ENCODE measurements around the gene PLD5.
A peak's percentile ranks its signal among the peaks of the same experiment; 100 is the strongest.
"Not testable (repeated sequence)": the region's sequence is repeated elsewhere in the genome, so short reads cannot be mapped to it uniquely, and the experiment has no call there.

The PLD5 gene

GRCh38 chr1:242477944-242478343 lies 46.6 kb downstream of the PLD5 start:
- peak; percentile 79 for DNase-seq

GRCh38 chr1:242470774-242471173 lies 53.7 kb downstream of the PLD5 start:
- DNase-seq = no peak

GRCh38 chr1:242468784-242469183 lies 55.7 kb downstream of the PLD5 start:
- DNase-seq = no peak

- peak; percentile 64 for DNase-seq
Measured at GRCh38 chr1:242467556-242468145, 56.8 kb downstream of the PLD5 start.

- no peak for DNase-seq
Measured at GRCh38 chr1:242462867-242463266, 61.6 kb downstream of the PLD5 start.

- DNase-seq = not testable (repeated sequence)
Measured at GRCh38 chr1:242459740-242460139, 64.8 kb downstream of the PLD5 start.

- no peak for DNase-seq
Measured at GRCh38 chr1:242456726-242457269, 67.7 kb downstream of the PLD5 start.

- DNase-seq = no peak
Measured at GRCh38 chr1:242455052-242455361, 69.5 kb downstream of the PLD5 start.

GRCh38 chr1:242454262-242455051 lies 70.0 kb downstream of the PLD5 start:
- peak; percentile 59 for DNase-seq

- DNase-seq = no peak
Measured at GRCh38 chr1:242452573-242452972, 71.9 kb downstream of the PLD5 start.

GRCh38 chr1:242449661-242450060 lies 74.8 kb downstream of the PLD5 start:
- peak; percentile 50 for DNase-seq

- peak; percentile 55 for DNase-seq
Measured at GRCh38 chr1:242448910-242449645, 75.4 kb downstream of the PLD5 start.

- no peak for DNase-seq
Measured at GRCh38 chr1:242447689-242448088, 76.8 kb downstream of the PLD5 start.

GRCh38 chr1:242440757-242441156 lies 83.7 kb downstream of the PLD5 start:
- DNase-seq = no peak

- no peak for DNase-seq
Measured at GRCh38 chr1:242435200-242435599, 89.3 kb downstream of the PLD5 start.

GRCh38 chr1:242432491-242433095 lies 91.9 kb downstream of the PLD5 start:
- DNase-seq = no peak

GRCh38 chr1:242431786-242432185 lies 92.7 kb downstream of the PLD5 start:
- no peak for DNase-seq

GRCh38 chr1:242430956-242431355 lies 93.5 kb downstream of the PLD5 start:
- no peak for DNase-seq

GRCh38 chr1:242428399-242429190 lies 95.9 kb downstream of the PLD5 start:
- DNase-seq = no peak

GRCh38 chr1:242427519-242427918 lies 97.0 kb downstream of the PLD5 start:
- DNase-seq = no peak

- DNase-seq = no peak
Measured at GRCh38 chr1:242426271-242426905, 98.1 kb downstream of the PLD5 start.

GRCh38 chr1:242425232-242425631 lies 99.3 kb downstream of the PLD5 start:
- no peak for DNase-seq

Measured in NCI-H345 (cell line).